GM12874 (cell line): ENCODE data around the gene SLIT3.

Experiments used
- TF ChIP-seq, protein P1 (sequence below): IDR thresholded peaks from 2 replicates; pipeline ENCODE4 v1.5.1; 2011; ENCODE audit warnings: low read depth, mild to moderate bottlenecking, control low read depth, low read length, moderate library complexity; ENCODE audit not compliant: insufficient read depth

SLIT3 gene

DNA sequence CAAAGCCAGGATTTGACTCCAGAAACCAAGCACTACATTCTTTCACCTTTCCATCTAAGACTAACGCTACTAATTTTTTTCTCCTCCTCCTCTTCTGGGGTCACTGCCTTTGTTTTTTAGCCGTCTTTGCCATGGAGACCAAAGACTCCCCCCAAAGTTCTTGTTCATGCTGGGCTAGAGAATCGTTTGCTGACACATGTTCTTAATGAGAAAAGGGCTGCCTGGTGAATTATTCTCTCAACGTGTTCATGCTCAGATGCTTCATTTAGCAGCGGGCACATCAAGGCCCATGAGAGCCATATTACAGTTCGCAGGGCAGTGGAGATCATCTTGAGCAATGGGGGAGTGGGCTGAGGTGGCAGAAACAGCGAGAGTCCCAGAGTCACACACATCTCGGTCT is 134.9 kb downstream of the SLIT3 start:
- TF ChIP-seq, protein P1, sequence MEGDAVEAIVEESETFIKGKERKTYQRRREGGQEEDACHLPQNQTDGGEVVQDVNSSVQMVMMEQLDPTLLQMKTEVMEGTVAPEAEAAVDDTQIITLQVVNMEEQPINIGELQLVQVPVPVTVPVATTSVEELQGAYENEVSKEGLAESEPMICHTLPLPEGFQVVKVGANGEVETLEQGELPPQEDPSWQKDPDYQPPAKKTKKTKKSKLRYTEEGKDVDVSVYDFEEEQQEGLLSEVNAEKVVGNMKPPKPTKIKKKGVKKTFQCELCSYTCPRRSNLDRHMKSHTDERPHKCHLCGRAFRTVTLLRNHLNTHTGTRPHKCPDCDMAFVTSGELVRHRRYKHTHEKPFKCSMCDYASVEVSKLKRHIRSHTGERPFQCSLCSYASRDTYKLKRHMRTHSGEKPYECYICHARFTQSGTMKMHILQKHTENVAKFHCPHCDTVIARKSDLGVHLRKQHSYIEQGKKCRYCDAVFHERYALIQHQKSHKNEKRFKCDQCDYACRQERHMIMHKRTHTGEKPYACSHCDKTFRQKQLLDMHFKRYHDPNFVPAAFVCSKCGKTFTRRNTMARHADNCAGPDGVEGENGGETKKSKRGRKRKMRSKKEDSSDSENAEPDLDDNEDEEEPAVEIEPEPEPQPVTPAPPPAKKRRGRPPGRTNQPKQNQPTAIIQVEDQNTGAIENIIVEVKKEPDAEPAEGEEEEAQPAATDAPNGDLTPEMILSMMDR = no peak

DNA sequence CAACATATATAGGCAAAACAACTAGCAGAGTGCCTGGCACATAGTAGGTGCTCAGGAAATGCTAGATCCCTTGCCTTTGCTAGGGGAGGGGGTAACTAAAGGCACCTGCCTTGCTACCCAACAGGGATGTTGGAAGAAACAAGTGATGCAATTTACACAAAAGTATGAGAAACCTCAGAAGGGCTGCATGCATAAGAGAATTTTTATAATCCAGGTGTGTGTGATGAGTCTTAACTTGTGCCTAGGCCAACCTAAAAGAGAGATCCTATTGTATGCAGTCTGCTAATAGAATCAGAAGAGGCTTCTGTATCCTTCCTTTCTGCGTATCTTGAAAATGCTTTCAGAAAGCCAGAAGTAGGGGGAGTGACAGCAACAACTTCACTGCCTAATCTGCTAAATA is 135.9 kb downstream of the SLIT3 start:
- TF ChIP-seq, protein P1 = no peak

DNA sequence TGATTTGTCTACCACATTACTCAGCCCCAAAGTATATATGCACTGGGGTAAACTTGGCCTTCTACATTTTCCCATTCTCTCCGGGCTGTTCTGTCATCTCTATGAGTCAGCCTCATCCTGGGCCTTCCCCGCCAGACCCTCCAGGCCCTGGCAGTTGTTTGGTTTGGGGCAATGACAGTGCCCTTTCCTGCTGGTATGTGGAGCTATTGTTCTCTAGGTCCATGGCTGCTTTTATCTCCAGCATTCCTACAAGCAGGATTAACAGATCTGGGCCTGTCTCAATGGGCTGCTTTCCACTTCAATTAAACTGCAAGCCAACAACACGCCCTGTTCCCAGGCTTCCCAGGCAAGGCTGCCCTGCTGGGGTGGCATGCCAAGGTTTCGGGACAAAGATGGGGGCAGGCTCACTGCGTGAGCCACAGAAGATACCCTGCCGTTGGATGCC is 136.4 kb downstream of the SLIT3 start:
- TF ChIP-seq, protein P1 = no peak

DNA sequence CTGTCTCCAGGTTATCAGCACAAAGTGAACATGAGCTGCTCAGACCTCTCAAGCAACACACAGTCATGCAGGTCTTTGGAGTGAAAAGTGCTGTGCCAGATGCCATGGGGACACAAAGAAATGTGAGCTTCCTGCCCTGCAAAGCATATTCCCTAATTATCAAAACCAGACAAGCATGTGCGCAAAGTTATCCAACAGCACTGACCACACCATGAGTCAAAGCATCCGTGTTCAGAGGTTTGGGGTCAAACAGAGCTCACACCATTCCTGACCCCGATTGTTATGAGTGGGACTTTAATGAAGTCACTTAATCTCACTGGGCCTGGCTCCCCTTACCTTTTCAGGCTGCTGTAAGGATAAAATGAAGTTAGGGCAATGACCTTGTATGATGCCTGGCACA is 138.5 kb downstream of the SLIT3 start:
- TF ChIP-seq, protein P1 = no peak

DNA sequence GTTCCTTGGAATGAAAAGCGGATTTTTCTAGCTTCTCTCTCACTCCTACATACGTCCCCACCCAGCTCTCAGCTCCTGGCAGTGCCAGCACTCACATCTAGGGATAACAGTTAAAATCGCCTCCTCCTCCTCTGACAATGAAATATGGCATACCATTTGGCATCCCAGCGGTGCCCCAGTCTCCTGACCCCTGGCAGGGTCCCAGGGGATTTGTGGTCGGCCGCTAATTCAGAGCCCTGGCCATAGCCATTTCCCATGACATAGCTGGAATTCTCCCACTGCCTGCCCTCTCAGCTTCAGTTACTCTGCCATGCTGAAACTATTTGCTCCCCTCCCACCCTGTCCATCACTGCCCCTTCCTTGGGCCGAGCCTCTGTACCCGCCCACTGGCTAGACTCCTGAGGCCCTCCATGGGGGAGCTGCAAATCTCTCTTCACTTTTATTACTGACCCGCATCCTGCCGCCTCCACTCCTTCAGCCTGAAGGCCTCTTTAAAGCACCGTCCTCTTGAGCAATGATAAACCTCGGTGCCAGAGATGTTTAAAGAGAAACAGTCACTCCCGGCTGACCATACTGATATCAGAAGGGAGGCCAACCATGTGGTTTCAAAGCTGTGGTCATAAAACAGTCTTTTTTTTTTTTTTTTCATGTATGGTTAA is 139.8 kb downstream of the SLIT3 start:
- TF ChIP-seq, protein P1 = no peak

DNA sequence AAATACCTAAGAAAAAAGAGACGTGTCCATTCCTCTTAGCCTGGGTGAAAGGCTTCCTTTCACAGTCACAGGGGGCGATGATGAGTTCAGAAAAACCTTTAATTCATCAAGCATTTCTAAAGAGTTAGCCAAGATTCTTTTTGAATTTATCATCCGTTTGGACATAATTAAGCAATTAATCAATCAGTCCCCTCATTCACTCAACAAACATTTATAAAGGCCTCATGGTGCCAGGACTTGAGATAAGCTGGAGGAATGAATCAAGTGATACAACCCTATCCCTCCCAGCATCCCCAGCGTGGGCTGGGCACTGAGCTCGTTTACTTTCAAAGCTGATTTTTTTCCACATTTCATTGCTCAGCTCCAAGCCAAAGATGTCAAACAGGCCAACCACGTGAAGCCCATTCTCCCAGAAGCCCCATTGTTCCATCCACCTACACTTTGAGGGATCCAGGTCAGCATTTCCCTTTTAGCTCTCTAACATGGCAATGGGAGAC is 140.5 kb downstream of the SLIT3 start:
- TF ChIP-seq, protein P1 = no peak

DNA sequence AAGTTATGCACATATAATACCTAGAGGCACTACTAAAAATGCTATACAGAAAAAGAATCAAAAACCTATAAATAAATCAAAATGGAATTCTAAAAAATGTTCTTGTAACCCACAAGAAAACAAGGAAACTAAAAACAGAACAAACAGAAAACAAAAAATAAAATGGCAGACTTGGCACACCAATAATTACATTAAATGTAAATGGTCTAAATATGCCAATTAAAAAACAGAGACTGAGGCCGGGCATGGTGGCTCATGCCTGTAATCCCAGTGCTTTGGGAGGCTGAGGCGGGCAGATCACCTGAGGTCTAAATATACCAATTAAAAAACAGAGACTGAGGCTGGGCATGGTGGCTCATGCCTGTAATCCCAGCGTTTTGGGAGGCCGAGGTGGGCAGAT is 142.2 kb downstream of the SLIT3 start:
- TF ChIP-seq, protein P1 = no peak
